Activated CD4-positive, alpha-beta T cell treated with anti-CD3 and anti-CD28 coated beads for 24 hours (primary cell): Measurements from ENCODE around the gene PPM1H.

ENCODE experiments used
- DNase-seq, 2 donors: peaks; one replicate each; pipeline ENCODE4 v3.0.0-alpha.2; 2020; ENCODE audit warnings: low read depth in 2 of 2

The PPM1H gene

DNA sequence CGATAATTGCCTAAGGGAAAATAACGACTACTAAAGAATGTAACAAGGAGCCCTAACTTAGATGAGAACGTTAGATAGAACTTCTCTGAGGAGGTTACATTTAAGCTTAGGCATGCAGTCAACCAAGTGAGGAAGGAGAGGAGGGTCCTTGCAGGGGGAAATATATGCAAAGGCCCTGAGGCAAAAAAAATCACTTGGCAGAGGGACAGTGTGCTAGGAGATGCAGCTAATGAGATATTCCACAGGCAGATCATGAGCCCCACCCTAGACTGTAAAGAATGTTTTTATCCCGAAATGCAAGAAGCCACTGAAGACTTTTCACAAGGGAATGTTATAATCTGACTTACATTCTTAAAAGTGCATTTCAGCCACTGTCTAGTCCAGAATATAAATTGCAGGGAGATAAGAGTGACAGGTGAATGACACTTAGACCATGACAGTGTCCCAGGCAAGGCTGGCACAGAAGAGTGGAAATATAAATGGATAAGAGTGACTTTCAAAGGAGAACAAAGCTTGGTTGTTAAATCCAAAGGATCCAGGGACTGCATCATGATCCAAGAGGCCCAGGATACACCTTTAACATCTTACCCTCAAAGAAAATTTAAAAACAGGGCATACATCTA is 61.0 kb downstream of the PPM1H start:
- DNase-seq = no peak

DNA sequence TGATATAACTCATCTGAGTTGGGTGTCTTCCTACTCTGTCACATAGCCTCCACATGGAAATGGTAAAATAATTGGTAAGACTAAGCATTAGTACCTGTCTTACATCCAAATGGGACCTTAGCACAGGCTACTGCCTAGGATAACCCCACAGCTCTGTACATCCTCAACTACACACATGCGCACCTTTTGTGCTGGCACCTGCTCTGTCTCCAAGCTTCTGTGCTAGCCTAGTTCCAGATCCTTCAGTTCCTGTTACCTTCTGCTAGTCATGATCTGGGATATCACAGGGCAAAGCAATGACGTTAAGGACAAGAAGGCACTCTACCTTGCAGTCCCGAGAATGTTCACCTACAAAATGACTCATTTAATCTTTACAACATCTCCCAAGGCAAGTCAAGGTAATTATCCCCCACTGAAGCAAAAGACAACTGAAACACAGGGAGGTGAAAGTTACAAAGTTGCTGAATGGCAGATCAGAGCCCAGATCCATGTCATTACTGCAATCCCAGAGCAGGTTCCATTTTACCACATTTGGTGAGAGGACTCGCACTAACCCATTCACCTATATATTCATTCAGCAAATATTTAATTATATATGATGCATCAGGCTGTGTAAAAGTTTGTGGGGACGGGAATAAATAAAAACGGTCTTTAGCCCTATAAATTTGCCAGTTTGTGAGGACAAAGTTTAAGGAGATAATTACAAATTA is 61.7 kb downstream of the PPM1H start:
- DNase-seq = no peak

DNA sequence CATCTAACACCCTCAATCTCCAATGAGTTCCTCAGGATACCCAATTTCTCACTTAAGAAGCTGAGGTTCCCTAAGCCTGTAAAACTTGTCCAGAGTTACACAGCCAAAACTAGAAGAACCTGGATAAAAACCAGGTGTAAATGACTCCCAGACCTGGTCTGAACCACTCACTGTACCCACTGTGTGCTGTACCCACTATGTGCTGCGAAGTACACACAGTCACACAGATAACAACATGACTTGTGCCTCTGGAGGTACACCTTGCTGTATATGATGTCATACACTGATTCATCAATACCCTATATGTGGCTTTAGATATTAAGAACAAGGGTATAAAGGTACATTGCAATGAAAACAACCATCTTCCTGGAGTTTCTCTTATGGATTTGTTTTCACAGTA is 66.1 kb downstream of the PPM1H start:
- no peak for DNase-seq

DNA sequence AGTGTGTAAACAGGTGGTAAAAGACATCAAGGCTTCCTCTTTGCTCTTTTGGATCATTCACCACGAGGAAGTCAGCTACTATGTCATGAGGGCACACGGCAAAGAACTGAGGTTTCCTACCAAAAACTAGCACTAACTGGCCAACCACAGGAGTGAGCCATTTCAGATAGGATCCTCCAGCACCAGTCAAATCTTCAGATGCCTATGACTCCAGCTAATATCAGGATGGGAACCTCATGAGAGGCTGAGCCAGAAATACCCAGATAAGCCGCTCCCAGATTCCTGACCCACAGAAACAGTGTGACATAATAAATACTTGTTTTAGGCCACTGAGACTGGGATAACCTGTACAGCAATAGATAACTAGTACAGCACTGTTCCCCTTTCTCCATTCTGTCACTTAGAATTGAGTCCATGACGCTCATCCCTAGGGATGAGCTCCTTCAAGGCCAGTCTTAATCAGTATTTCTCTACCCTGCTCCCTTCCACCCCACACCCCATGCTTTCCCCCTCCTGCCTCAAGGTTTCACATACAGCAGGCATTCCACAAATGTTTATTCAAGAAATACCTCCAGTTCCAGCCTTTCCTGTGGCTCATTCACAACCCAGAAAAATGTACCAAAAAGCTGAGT is 68.4 kb downstream of the PPM1H start:
- DNase-seq = no peak

DNA sequence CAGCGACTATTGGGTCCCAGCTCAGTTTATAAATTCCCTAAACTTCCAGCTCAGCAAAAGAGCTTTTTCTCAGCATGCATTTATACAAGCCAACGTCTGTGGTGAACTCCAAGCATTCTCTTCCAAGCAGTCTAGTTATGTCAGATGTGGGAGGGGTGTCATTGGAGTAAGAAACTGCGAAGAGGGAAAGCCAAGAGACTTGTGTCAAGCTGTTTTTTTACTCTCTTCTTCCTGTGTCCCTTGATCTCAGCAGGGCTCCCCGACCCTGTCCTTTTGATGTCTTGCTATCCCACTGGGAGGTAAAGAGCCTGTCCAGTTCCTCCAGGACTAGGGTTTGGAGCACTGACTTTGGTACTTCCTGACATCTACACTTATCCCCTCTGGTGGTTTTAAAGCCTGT is 69.0 kb downstream of the PPM1H start:
- DNase-seq = no peak

DNA sequence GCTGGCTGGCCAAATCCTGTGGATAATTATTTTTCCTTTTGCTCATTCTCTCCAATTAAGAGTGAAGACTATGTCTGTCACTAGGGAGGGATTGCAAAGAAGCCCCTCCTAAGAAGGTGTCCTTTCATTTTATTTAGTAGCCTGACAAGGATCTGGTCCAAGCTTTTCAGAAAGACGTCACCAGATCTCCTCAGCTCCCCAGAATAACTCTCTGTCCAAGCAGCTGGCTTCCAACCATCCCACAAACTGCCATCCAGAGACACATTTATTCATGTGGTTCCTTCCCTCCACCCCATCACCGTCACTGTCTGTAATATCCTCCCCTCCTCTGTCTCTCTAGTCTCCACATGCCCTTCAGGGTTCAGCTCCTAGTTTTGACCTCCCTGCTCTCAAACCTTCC is 69.9 kb downstream of the PPM1H start:
- no peak for DNase-seq

DNA sequence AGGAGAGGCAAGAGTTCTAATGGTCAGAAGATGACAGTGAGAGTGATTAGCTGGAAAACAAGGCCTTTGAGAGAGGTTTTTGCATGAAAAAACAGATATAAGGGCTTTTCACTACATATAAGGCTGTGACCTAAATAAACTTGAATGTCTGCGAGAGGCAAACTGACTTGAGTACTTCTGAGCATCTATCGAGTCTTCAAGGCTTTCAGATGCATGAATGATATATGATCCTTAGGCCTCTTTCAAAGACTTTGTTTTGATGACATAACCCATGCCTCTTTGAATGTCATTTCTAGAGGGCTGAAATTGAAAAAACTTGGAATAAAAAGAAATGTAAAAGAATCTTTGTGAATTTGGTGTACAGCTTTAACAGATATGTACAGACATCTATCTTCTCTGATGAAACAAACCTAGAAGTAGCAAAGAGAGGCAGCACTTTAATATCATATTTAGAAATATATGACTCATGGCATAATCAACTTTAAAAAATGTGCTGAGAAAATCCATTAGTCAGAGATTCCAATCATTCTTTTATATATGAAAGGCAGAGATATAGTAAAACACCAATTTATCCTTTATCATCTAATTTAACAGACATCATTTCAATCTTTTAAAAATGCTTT is 72.6 kb downstream of the PPM1H start:
- DNase-seq = no peak

DNA sequence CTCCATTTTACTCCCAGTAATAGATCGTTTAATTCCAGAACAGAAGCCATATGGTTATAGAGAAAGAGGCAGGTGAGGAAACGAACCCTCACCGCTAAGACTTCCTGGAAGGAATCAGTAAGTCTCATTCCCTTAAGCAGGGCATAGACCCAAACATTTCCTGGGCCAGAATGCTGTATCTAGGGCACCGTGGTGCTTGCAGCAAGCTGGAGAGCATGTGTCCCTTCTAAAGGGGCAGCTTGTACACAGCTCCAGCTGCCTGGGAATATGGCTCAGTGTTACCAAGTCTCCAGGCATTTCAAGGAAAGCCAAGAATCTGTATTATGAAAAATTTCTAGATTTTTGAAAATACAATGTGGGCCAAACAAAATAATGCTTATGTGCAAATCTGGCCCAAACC is 73.4 kb downstream of the PPM1H start:
- DNase-seq = no peak

DNA sequence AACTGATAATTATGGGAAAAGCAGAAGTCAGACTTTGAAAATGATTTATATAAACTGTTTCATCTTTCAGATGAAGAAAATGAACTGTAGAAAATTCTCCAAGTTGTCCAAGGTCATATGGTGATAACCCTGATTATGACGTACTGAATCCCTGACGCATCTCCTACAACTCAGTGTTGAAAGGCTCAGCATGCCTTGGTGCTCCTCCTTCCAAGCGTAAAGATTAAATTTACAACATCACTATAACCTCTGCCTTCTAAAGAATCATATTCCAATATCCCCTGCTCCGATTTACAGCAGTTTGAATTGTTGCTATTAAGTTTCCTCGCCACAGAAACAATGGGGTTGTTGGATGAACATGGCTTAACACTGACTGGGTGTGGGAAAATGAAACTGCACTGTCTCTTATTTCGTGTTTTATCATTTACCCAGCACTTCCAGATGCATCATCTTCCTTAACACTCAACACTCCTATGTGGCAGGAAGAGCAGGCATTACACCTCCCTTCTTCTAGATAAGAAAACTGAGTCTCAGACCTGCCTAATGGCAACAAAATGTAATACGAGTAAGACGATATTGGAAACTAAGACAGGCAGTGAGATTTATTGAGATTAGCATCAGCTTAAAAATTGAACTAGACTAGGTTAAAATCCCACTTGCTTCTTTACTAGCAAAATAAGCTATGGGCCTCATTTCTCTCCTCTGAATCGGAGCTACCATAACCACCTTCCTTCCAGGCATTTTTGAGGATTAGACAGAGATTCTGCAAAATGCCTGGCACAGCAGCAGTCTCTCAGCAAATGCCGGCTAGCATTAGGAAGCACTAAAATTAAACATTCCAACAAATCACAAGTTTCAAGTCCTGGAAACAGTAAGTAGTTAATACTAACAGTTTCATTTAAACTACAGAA is 74.2 kb downstream of the PPM1H start:
- no peak for DNase-seq

DNA sequence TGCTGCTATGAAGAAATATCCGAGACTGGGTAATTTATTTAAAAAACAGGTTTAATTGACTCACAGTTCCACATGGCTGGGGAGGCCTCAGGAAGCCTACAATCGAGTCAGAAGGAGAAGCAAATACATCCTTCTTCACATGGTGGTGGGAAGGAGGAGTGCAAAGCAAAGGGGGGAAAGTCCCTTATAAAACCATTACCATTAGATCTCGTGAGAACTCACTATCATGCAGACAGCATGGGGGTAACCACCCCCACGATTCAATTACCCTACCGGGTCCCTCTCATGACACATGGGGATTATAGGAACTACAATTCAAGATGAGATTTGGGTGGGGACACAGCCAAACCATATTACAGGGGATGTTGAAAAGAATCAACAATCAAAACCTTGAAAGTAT is 74.9 kb downstream of the PPM1H start:
- no peak for DNase-seq

DNA sequence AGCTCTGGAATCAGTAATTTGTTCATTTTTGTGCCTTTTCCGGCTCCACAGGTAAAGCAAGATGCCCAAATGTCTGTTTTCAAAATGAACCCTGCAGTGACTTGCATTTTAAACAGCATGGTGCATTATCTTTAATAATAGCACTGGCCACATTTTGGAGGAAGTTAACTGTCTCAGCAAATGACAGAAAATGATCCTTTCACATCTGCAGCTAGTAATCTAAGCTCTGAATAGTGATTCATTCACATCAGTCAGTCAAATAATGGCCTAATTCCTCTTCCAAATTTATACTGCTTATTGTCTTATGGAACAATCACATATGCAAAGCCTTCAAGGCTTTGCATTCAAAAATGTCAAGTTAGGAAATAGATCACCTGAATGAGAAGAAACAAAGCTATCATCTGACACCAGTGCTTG is 75.6 kb downstream of the PPM1H start:
- no peak for DNase-seq

DNA sequence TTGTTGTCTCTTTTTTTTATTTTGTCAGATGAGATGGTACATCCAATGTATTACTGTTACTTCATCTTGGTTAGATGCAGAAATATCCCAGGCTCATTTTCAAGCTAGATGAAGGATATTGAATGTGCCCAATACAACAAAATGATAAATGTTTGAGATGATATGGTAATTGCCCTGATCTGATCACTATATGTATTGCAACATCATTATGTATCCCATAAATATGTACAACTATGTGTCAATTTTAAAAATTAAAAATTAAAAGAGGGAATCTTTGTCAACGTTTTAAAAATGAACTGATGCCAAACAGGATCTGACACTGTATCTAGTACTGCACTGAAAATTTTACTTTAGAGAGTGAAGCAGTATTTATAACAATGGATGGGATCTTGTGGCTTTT is 78.5 kb downstream of the PPM1H start:
- DNase-seq = no peak

DNA sequence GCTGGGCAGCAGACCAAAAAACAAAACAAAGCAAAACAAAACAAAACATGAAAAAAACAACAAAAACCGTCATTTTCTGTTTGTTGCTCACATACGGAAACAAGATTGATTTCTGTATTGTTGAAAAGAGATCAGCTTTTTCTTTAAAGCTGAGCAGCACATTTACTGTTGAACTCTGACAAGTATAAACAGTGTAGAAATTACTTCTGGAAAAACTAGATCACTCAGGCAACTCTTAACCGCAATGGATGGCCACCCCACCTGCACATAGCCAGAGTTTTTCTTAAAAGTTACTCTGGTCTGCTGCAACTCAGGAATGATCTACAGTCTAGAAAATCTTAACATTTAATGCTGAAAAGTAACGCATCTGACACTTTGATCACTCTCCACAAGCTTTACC is 80.9 kb downstream of the PPM1H start:
- no peak for DNase-seq

DNA sequence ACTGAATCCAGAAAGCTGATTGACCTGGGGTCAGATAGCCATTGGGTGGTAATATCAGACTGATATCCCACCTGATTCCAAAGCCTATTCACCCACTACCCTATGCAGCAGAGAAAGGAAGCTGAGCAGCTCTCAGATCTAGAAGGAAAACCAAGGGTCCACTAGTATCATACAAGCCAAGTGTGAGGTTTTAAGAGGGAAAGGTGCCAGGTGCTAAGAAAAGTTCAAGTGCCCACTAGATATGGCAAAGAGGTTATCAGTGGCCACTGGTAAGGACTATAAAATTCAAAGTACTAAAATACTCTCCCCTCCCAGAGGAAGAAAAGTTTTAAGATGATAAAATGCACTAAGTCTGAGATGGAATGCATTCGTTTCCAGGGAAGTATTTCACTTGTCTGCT is 85.6 kb downstream of the PPM1H start:
- DNase-seq = no peak

DNA sequence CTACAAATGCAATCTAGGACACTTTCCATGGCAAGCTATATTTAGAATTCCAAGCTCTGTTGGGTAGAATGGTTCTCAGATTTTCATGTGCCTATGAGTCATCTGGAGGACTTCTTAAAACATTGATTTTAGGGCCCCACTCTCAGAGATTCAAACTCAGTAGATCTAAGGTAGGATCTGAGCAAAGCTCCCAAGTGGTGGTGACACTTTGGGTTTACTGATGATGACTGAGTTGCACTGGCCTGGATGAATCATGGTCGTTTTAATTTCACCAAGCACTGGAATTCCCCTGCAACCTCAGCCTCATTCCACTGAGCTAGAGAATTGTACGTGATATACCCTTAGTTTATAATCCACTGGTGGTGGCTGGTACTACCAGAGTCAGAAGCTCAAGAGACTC is 86.5 kb downstream of the PPM1H start:
- DNase-seq = no peak

DNA sequence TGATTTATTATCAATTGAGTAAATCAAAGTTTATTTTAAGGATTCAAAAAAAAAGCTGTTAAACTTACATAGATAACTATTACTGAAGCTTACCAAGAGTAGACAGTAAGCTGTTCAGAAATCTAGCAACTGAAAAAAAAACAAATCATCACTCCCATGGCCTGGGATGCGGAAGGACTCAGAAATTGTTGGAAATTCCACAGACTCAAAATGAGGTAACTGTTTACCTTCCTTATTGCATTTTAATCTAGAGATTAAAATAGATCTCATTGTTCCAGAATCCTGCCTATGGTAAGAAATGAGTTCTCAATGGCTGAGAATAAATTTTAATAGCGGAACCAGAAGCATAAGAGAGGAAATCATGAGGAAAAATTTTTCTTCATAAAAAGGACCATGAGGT is 87.2 kb downstream of the PPM1H start:
- DNase-seq = no peak

DNA sequence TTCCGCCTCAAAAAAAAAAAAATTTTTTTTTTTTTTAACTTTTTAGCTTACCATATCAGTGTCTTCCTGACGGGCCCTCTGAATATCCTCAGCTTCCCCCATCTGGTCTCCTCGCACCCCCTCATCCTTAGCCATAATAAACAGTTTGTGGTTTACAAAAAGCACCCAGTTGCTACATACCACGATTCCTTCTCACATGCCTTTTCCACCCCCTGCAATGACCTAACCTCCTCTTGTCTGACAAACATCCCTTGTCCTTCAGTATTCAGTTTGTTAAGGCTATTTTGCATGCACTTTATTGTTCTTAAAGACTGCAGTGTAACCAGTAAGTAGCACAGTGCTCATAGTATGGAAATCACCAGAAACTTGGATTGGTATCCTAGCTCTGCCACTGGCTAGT is 88.5 kb downstream of the PPM1H start:
- DNase-seq = no peak

DNA sequence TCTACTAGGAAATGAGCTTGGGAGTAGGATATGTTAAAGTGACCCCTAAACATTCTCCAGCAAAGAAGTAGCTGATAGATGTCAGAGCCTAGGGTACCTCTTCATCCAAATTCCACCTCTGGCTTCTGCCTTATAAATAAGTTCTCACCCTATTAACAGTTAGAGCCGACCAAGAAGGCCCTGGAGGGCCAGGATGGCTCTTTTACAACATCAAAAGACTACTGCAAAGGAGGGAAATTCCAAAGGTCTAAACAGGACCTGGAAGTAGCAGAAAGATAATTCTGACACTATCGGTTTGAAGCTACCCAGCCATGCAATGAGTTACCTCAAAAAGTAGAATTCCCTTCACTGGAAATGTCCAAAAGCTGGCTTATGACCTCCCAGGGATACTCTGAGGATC is 90.0 kb downstream of the PPM1H start:
- no peak for DNase-seq

DNA sequence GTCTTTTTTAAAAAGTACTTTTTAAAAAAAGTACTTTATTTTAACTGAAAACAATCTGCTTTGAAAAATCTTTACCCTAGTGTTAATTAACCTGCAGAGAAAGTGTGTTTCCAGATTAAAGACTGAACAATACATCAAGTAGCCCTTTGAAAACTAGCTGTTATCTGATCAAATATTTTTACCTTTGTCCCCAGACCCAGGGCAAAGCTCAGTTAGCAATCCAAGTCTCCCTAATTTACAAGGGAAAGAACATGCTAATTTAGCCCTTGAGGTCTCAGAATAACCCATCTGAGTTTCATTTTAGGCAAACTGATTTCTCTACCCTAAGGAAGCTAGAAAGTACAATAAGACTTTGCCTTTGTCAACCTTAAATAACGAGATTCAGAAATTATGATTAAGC is 91.2 kb downstream of the PPM1H start:
- DNase-seq = no peak

DNA sequence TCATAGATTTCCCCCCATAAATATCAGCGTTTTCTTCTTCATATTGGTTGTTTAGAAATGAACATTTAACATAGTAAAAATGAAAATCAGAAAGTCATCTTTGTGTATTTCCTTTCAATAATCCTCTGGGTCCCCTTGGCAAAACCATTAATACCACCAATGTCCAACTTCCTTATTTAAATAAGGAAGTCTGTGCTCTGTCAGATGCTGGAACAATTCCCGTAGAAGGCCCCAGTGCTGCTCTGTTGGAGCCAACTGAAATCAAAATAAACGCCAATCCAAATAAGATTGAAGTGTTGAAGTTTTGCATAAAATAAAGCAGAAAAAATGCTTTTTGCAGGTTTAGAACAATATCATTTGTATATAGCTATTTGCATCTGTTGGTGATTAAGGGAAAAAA is 93.1 kb downstream of the PPM1H start:
- no peak for DNase-seq

DNA sequence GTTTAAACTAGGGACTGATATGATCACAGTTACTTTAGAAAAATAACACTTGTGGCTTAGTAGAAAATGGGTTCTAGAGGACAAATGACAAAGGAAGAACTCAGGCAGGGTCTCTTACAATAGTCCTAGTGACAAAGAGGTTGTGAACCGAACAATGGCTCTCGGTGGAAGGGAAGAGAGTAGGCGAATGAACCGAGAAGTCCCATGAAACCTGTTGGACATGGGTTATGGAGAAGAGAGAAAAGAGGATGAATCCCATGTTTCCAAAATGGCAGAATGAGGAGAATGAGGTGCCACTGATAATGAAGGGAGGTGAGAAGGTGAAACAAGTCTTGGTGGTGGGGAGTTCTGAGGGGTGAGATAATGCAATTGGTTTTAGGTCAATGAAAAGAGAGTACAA is 94.1 kb downstream of the PPM1H start:
- DNase-seq = no peak
